Lung (tissue), 12 donors: Measurements from ENCODE around the gene C5. TPM values are rescaled to one million over a fixed set of nuclear protein-coding genes. Genes with fewer than 3 reads are reported as not detected.

ENCODE experiments used
- ATAC-seq: fragments of 200-7000 bp; cut with Tn5 transposase; one replicate; pipeline ENCODE4 v1.9.1; 2020; ENCODE audit warnings: moderate number of reproducible peaks; ENCODE audit not compliant: insufficient read depth, low FRiP score
- DNase-seq, 3 donors: peaks; one replicate each; pipeline ENCODE4 v3.0.0-alpha.2; 2013 to 2017
- H3K27ac ChIP-seq, 2 donors: one replicate each; pipeline ENCODE4 v1.5.1; 2013; ENCODE audit warnings: mild to moderate bottlenecking in 2 of 2, moderate library complexity in 2 of 2, control low read depth in 1 of 2, inconsistent platforms in 1 of 2, low read depth in 1 of 2, low read length in 1 of 2
- H3K27me3 ChIP-seq, 3 donors: one replicate each; pipeline ENCODE4 v1.5.1; 2013; ENCODE audit warnings: low read length in 2 of 3; ENCODE audit not compliant: control insufficient read depth in 3 of 3, insufficient read depth in 3 of 3
- H3K36me3 ChIP-seq, 4 donors: one replicate each; pipeline ENCODE4 v1.5.1; 2013; ENCODE audit warnings: low read length in 4 of 4, mild to moderate bottlenecking in 1 of 4, moderate library complexity in 1 of 4; ENCODE audit not compliant: control insufficient read depth in 4 of 4, insufficient read depth in 4 of 4
- H3K4me1 ChIP-seq, 5 donors: one replicate each; pipeline ENCODE4 v1.5.1; 2013; ENCODE audit warnings: low read length in 5 of 5, mild to moderate bottlenecking in 2 of 5, moderate library complexity in 1 of 5; ENCODE audit not compliant: control insufficient read depth in 5 of 5, insufficient read depth in 5 of 5
- H3K4me3 ChIP-seq: one replicate; pipeline ENCODE4 v1.5.1; 2013; ENCODE audit warnings: mild to moderate bottlenecking, control low read depth, moderate library complexity
- H3K9ac ChIP-seq, 2 donors: one replicate each; pipeline ENCODE4 v1.5.1; 2013; ENCODE audit warnings: low read length in 2 of 2, control low read depth in 1 of 2; ENCODE audit not compliant: insufficient read depth in 1 of 2
- H3K9me3 ChIP-seq, 4 donors: one replicate each; pipeline ENCODE4 v1.5.1; 2013; ENCODE audit warnings: low read length in 3 of 4, mild to moderate bottlenecking in 1 of 4, moderate library complexity in 1 of 4; ENCODE audit not compliant: control insufficient read depth in 4 of 4, insufficient read depth in 3 of 4
- WGBS, 2 donors: extraction: QIAGEN DNeasy Blood & Tissue Kit; methylation state at CpG; one replicate each; pipeline ENCODE4 v1.1.7; 2013; 5-methylcytosine and 5-hydroxymethylcytosine counted together
- polyA plus RNA-seq, 2 donors: library from polyadenylated mRNA; stranded (reverse); fragments of 200-250 nt; gene quantifications; one replicate each; pipeline ENCODE4 v1.2.1, GENCODE V29; 2013
- total RNA-seq, 2 donors: library from RNA; depleted of rRNA in 1 of 2; stranded (reverse); fragments of >200 nt in 1 of 2; gene quantifications; one replicate each; pipeline ENCODE4 v1.2.1, GENCODE V29; 2014 to 2021
- TF ChIP-seq, protein P1 (sequence below): IDR thresholded peaks from 2 replicates; pipeline ENCODE4 v1.5.1; 2012; ENCODE audit warnings: mild to moderate bottlenecking; ENCODE audit errors: control extremely low read depth, extremely low read depth
- donor health status: control.
- donor health status: control.
- donor health status: Bipolar disorder and iron deficiency.
- donor health status: healthy.
- donor health status: DM: yes; HTN: yes; CAD: no.

Gene C5
- total and polyA plus RNA-seq, 4 donors: 9.5 to 53.2 (median 13.1) TPM

DNA sequence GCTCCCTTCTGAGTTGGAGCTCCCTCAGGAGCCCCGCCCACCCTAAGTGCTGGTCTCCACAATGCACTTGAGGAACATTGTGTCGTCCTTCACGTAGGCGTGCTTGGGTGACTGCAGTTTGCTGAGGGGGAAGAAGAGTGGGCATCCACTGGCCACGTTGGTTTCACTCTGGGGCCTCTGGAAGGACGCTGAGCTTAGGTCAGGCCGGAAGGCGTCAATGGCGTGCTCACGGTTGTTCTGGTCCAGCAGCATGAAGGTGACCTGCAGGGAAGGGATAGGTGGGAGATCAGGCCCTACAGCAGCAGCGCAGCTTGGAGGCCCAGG lies 145.1 kb downstream of the C5 start:
- Histone ChIP-seq H3K27ac (no peak overlapping the region), H3K36me3 (peaks cover 0 to 5% (median 0%) of the 10 kb centered on the region in 4 donors), H3K4me3 (no peak overlapping the region), H3K4me1 (peaks cover 0 to under 1% (median 0%) of the 10 kb centered on the region in 5 donors), H3K9me3 (no peaks in the 10 kb centered on the region), H3K9ac (no peak overlapping the region), H3K27me3 (no peaks in the 10 kb centered on the region)
- ATAC-seq (no peak), DNase-seq (no peak)
- TF ChIP-seq, protein P1, sequence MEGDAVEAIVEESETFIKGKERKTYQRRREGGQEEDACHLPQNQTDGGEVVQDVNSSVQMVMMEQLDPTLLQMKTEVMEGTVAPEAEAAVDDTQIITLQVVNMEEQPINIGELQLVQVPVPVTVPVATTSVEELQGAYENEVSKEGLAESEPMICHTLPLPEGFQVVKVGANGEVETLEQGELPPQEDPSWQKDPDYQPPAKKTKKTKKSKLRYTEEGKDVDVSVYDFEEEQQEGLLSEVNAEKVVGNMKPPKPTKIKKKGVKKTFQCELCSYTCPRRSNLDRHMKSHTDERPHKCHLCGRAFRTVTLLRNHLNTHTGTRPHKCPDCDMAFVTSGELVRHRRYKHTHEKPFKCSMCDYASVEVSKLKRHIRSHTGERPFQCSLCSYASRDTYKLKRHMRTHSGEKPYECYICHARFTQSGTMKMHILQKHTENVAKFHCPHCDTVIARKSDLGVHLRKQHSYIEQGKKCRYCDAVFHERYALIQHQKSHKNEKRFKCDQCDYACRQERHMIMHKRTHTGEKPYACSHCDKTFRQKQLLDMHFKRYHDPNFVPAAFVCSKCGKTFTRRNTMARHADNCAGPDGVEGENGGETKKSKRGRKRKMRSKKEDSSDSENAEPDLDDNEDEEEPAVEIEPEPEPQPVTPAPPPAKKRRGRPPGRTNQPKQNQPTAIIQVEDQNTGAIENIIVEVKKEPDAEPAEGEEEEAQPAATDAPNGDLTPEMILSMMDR: no peak
- 91 to 93% methylated on average over 11 of the region's 11 CpGs for WGBS, 2 donors

DNA sequence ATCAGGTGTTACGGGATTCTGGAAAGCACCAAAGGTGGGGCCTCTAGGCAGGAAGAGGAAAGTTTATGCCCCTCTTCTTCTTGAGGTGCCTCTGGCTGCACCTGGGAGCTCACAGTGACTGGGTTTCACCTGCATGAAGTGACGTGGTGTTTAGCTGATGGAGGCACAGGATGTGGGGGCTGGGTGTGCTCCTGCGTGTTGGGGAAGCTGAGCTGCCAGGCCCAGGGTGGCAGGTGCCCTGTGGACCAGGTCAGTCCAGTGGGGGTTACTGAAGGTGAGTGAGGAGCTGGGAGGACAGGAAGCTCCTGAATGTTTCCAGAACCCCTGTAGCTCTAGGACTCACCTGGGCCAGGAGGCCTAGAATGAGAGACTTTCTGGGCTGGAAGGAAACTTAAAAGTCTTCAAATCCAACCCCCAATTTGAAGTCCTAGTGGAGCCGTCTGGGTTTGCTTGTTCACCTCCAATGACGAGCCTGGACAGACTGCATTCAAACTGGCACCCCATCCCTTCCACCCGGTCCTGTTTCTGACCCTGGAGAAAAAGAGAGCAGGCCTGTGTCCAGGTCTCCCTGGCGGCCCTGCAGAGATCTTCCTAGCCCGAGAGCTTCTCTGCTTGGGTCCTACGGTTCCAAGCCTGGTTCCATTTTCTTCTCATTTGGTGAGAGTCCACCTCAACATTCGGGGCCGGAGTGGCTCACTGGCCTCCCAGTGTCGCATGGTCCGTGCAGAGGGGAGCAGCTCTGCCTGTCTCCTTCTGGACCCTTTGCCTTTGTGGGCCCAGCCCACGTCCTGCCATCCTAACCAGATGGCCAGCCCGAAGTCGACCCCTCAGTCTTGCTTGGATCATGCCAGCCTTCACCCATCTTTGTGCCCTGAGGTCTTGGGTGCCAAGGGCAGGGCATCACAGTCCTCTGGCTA lies 145.8 kb downstream of the C5 start:
- ATAC-seq (no peak), DNase-seq (no peak)
- H3K9me3 ChIP-seq: no peaks in the 10 kb centered on the region
- H3K27ac ChIP-seq: peak overlapping the region in 1 of 2 donors; percentile 11
- no peaks in the 10 kb centered on the region for H3K4me1 ChIP-seq
- peaks cover 0 to 5% (median 0%) of the 10 kb centered on the region in 4 donors for H3K36me3 ChIP-seq
- H3K9ac ChIP-seq: no peak overlapping the region
- H3K4me3 ChIP-seq: no peak overlapping the region
- 86 to 88% methylated on average over 16 of the region's 16 CpGs for WGBS, 2 donors
- H3K27me3 ChIP-seq: no peaks in the 10 kb centered on the region
- TF ChIP-seq, protein P1: no peak

DNA sequence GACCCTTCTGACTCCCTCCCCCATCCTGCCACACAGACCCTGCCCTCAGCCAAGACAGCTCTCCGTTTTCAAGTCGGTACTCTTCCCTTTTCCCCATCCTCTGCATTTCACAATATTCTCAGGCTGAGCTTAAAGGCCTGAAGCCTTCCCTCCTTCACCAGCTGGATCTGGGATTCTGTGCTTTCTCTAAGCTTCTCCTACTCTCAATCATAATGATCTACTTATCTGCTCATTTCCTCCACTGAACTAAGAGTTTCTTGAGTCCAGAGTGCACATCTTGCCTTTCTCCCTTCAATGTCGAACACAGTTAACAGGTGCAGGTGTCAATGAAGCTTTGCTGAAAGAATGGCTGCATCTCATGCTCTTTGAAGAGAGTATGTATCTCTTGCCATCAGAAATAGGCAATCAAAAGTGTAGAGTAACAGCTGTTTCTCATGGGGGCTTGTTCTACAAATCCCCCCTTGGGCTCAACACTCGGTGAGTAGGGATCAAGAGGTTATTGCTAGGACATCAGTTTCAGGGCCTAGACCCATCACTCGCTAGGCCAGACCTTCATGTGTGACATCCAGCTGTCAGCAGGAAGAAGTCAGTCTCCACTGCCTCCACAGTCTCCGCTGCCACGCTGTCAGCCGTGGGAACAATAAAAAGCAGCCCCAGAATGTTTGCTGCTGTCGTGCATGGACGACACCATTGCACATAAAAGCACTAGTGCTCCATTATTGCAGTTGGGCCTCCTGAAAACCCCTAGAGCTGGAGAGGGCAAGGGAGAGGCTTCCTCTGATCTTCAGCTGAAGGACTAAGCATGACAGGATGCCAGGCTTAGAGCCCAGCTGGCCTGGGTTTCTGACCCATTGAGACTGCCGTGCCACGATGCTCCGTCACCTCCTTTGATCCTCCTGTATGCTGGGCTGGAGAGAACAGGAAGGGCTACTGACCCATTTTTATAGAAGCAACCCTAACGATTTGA lies 147.2 kb downstream of the C5 start:
- no peaks in the 10 kb centered on the region for H3K4me1 ChIP-seq
- ATAC-seq (no peak), DNase-seq (peak in 1 of 3 donors; percentile 29)
- H3K27ac ChIP-seq: no peak overlapping the region
- no peak overlapping the region for H3K4me3 ChIP-seq
- TF ChIP-seq, protein P1: no peak
- WGBS, 2 donors: 79 to 82% methylated on average over 14 of the region's 14 CpGs
- H3K27me3 ChIP-seq: no peaks in the 10 kb centered on the region
- no peaks in the 10 kb centered on the region for H3K36me3 ChIP-seq
- no peak overlapping the region for H3K9ac ChIP-seq
- no peaks in the 10 kb centered on the region for H3K9me3 ChIP-seq

Other genes with a start within 250 kb of the C5 start
- gene PSMD5, start 207.4 kb downstream of the C5 start, total RNA-seq: 10 to 100 TPM; 35.0 to 66.0 TPM
- 10 to 100 TPM; 14.9 to 19.5 TPM for gene PSMD5, start 207.4 kb downstream of the C5 start, polyA plus RNA-seq
- 10 to 100 TPM; 21.8 to 25.1 TPM for gene PHF19, start 173.1 kb downstream of the C5 start, total RNA-seq
- 10 to 100 TPM; 20.3 to 21.6 TPM for gene PHF19, start 173.1 kb downstream of the C5 start, polyA plus RNA-seq
- 1 to 10 TPM; 5.8 to 6.4 TPM for gene TRAF1, start 123.5 kb downstream of the C5 start, total RNA-seq
- 10 to 100 TPM in 1 of 2 donors, 1 to 10 TPM in 1; 3.9 to 23.1 TPM for gene TRAF1, start 123.5 kb downstream of the C5 start, polyA plus RNA-seq
- gene CNTRL, start 24.7 kb upstream of the C5 start, total RNA-seq: 10 to 100 TPM; 25.7 to 42.9 TPM
- gene CNTRL, start 24.7 kb upstream of the C5 start, polyA plus RNA-seq: 10 to 100 TPM in 1 of 2 donors, 1 to 10 TPM in 1; 9.5 to 10.8 TPM
- 100 to 1,000 TPM in 1 of 2 donors, 10 to 100 TPM in 1; 73.9 to 108 TPM for gene RAB14, start 151.6 kb upstream of the C5 start, total RNA-seq
- gene RAB14, start 151.6 kb upstream of the C5 start, polyA plus RNA-seq: 10 to 100 TPM; 26.3 to 37.8 TPM
- gene GSN, start 217.9 kb upstream of the C5 start, total RNA-seq: 100 to 1,000 TPM; 133 to 468 TPM
- 100 to 1,000 TPM; 201 to 265 TPM for gene GSN, start 217.9 kb upstream of the C5 start, polyA plus RNA-seq